HepG2 (cell line): ENCODE data around the gene TADA2B.

ENCODE experiments used
- PHF5A ChIP-seq: IDR thresholded peaks from one replicate; pipeline ENCODE4 v1.6.1; 2018; ENCODE audit warnings: low read depth, missing genetic modification reagents; ENCODE audit not compliant: unreplicated experiment
- ZBTB7B ChIP-seq: sonication (generic); formaldehyde crosslinking; IDR thresholded peaks from 2 replicates; pipeline ENCODE4 v1.4.0; 2020; ENCODE audit warnings: missing genetic modification reagents
- ZNF660 ChIP-seq: sonication (generic); formaldehyde crosslinking; IDR thresholded peaks from 2 replicates; pipeline ENCODE4 v1.5.1; 2020; ENCODE audit warnings: mild to moderate bottlenecking, low read depth, missing genetic modification reagents, borderline replicate concordance
- ZNF772 ChIP-seq: sonication (generic); formaldehyde crosslinking; IDR thresholded peaks from 2 replicates; pipeline ENCODE4 v1.5.0; 2020; ENCODE audit warnings: mild to moderate bottlenecking, missing genetic modification reagents

- TF ChIP-seq ZNF772 (CRISPR knock-in tag) (no peak), ZNF660 (no peak), ZBTB7B (CRISPR knock-in tag) (no peak), PHF5A (CRISPR knock-in tag) (no peak)
These were observed 27.1 kb upstream of the TADA2B start for GRCh38 chr4:7016086-7016485.
